GM19043 (cell line): Measurements from ENCODE around the gene ZNF37A.
A peak's percentile ranks its signal among the peaks of the same experiment; 100 is the strongest.
"Not testable (repeated sequence)": the region's sequence is repeated elsewhere in the genome, so short reads cannot be mapped to it uniquely, and the experiment has no call there.

Source experiments
- ATAC-seq: cut with Tn5 transposase; IDR thresholded peaks from one replicate; pipeline ENCODE4 v1.9.1; 2021; ENCODE audit warnings: low read depth; ENCODE audit not compliant: unreplicated experiment

The ZNF37A gene

GRCh38 chr10:38094158-38094926 lies at the start of gene ZNF37A:
Gene ZNF37A (plus strand): TSS chr10:38094337. CDS start chr10:38096618, 2,281 bp downstream.
- ATAC-seq: peak; percentile 95

DNA sequence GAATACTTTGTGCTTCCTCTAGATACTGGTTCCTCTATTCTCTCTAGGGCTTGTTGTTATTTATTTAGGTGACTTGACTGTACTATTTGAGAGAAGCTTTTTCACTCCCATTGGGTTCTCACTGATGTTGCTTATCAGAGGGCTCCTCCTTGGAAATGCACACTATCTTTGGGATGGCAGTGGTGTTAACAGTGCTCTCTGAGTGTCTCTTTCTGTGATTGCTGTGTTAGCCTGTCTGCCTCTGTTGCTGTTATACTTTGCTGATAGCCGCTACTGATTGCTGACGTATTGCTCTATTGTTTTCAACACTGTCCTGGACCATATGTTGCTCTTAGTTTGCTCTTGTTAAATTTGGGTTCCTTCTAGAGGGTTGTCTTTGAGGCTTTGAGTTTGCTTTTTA lies 49.0 kb upstream of the ZNF37A start:
- no peak for ATAC-seq

GRCh38 chr10:38047666-38048065 lies 46.5 kb upstream of the ZNF37A start:
- ATAC-seq: no peak

- no peak for ATAC-seq
Measured at GRCh38 chr10:38050212-38050611, 43.9 kb upstream of the ZNF37A start.

- no peak for ATAC-seq
Measured at GRCh38 chr10:38054361-38054797, 39.8 kb upstream of the ZNF37A start.

GRCh38 chr10:38055274-38055894 lies 38.8 kb upstream of the ZNF37A start:
- not testable (repeated sequence) for ATAC-seq

DNA sequence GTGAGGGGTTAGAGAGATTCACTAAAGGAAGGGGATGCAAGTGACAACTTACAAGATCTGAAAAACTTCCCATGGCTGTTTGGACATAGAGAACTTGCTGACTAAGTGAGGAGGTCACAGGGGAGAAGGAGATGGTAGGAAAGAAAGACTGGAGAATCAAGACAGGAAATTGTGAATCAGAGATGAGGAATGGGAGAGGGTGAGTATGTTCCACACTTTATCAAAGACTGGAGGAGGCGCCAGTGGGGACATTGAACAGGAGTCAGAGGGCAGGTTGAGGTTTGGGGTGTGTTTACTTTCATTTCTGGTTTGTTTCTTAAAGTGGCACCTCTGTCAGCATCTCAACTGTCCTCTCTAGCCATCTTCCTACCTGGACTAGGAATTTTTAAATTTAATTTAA lies 24.5 kb upstream of the ZNF37A start:
- ATAC-seq: not testable (repeated sequence)

DNA sequence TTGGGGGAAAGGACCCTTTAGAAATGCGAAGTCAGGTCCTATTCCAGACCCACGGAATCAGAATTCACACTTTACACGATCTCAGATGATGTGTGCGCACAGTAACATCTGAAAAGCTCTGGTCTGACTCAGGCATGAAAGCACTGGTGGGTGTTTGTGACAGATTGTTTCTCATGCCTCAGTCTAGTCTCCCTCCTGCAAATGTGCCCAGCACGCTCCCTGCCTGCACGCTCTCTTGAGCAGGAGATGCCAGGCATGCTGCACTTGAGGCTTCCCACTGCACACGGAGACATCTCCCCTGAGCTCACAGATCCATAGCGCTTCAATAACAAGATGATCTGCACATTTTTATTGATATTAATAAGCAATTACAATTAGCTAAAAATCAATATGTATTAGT lies 23.6 kb upstream of the ZNF37A start:
- no peak for ATAC-seq

DNA sequence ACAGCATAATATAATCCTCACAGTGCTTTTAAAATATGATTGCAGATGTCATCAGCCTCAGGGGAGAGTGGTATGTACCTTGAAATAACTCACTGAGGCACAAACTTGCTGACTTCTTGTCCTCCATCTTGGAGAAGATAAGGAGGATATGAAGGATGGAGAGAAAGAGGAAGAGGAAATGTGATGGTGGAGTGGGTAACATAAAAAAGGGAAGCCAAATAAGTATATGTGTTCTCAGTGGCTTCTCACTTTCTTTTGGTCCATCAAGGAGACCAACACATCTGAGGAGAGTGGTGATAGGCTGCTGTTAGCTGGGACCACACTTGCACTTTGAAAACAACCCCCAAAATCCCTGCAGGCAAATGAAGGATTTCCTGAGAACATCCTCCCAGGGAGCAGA lies 21.6 kb upstream of the ZNF37A start:
- ATAC-seq: no peak

DNA sequence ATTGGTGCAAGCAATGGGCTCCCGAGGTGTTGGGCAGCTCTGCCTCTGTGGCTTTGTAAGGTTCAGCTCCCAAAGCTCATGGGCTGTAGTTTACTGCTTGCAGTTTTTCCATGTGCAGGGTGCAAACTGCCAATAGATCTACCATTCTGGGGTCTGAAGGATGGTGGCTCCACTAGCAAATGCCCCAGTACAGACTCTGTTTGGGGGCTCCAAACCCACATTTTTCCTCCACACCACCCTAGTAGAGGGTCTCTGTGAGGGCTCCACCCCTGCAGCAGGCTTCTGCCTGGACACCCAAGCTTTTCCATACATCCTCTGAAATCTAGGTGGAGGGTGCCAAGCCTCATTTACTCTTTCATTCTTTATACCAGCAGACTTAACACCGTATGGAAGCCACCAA lies 17.4 kb upstream of the ZNF37A start:
- no peak for ATAC-seq

- ATAC-seq: not testable (repeated sequence)
Measured at GRCh38 chr10:38093318-38093717, 819 bp upstream of the ZNF37A start.

GRCh38 chr10:38093816-38094157 lies 350 bp upstream of the ZNF37A start:
- peak; percentile 18 for ATAC-seq

GRCh38 chr10:38094927-38095574 lies 914 bp downstream of the ZNF37A start:
- no peak for ATAC-seq

GRCh38 chr10:38102880-38103279 lies 8.7 kb downstream of the ZNF37A start:
- ATAC-seq: no peak

DNA sequence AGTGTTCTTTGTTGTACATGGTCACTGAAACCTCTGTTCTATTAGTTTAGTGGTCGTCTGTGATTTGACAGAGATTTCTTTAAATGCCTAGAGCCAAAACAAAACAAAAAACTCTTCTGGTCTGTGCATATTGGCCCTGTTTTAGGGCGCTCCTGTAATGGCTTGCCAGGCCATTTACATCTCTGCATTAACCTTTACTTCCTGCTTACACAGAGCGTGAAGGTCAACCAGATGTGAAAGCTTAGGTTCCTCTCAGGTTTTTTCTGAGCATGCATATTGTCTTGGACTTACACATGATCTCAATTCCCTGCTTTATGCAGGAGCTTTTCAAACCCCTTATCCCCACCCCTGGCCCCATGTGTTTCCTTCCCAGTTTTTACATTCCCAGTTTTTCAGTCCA lies 9.6 kb downstream of the ZNF37A start:
- ATAC-seq: no peak

DNA sequence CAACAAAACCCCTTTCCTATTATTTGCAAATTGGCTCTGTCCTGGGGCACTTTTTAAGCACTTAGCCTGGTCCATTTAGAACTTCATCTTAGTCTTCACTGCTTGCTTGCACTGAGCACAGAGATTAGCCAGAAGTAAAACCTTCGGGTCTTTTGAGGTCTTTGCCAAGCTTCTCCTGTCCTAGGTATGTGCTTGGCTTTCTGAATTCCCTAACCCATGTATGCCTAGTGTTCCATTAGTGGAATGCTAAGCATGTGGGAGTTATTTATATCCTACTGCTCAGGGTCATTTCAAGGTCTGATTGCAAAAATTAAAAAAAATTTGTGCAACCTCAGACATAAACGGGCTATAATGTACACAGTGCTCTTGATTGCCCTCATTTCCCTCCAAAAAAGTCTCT lies 18.0 kb downstream of the ZNF37A start:
- no peak for ATAC-seq

DNA sequence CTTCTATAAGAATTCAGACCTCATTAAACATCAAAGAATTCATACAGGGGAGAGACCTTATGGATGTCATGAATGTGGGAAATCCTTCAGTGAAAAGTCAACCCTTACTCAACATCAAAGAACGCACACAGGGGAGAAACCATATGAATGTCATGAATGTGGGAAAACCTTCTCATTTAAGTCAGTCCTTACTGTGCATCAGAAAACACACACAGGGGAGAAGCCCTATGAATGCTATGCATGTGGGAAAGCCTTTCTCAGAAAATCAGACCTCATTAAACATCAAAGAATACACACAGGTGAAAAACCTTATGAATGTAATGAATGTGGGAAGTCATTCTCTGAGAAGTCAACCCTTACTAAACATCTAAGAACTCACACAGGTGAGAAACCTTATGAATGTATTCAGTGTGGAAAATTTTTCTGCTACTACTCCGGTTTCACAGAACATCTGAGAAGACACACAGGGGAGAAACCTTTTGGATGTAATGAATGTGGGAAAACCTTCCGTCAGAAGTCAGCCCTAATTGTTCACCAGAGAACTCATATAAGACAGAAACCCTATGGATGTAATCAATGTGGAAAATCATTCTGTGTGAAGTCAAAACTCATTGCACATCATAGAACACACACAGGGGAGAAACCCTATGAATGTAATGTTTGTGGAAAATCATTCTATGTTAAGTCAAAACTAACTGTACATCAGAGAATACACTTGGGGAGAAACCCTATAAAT lies 24.1 kb downstream of the ZNF37A start:
- no peak for ATAC-seq

- ATAC-seq: no peak
Measured at GRCh38 chr10:38119038-38119437, 24.9 kb downstream of the ZNF37A start.

- no peak for ATAC-seq
Measured at GRCh38 chr10:38127812-38128211, 33.7 kb downstream of the ZNF37A start.

DNA sequence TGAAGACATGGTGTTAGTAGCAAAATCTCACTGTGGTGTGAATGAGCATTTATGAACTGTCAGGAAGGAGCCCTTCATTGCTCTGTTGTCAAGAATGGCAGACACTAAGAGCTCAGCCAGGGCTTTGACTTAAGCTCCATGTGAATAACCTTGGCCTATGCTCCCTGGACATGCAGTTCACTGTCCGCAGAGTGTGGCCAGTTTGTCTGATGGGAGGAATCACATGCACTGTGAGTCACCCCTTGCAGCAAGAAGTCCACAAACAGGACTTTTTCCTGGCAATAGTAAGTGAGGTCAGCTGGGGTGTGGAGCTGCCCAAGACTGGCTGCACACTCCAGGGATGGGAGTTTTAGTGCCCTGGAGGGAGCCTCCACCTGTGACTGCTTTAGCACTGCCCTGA lies 49.5 kb downstream of the ZNF37A start:
- no peak for ATAC-seq
